ENCODE data around the gene PRKCA. TPM values are rescaled to one million over a fixed set of nuclear protein-coding genes. Genes with fewer than 3 reads are reported as not detected.

PRKCA gene
- total RNA-seq, 1 donor from 2014 or later, result 16.4 TPM

GRCh38 chr17:66746736-66747135 is 444.3 kb downstream of the PRKCA start:
- Mint-ChIP-seq H3K4me3 (ENCODE audit: low read depth) (no peak overlapping the region), H3K36me3 (ENCODE audit: insufficient read depth) (no peaks in the 10 kb centered on the region), H3K4me1 (ENCODE audit: low read depth) (no peaks in the 10 kb centered on the region), H3K9me3 (ENCODE audit: low read depth) (no peaks in the 10 kb centered on the region), H3K27me3 (no peaks in the 10 kb centered on the region), H3K27ac (no peak overlapping the region)
- TF ChIP-seq CTCF (IDR thresholded peaks at IDR 0.05; ENCODE audit: unreplicated experiment), result no peak
- no peak for DNase-seq (ENCODE audit: low spot score, unreplicated experiment)

- Mint-ChIP-seq H3K9me3 (ENCODE audit: low read depth) (no peaks in the 10 kb centered on the region), H3K36me3 (ENCODE audit: insufficient read depth) (no peaks in the 10 kb centered on the region), H3K27ac (no peak overlapping the region), H3K4me1 (ENCODE audit: low read depth) (no peaks in the 10 kb centered on the region), H3K27me3 (no peaks in the 10 kb centered on the region), H3K4me3 (ENCODE audit: low read depth) (no peak overlapping the region)
- no peak for DNase-seq (ENCODE audit: low spot score, unreplicated experiment)
- no peak for TF ChIP-seq CTCF (IDR thresholded peaks at IDR 0.05; ENCODE audit: unreplicated experiment)
These were observed 445.3 kb downstream of the PRKCA start for GRCh38 chr17:66747578-66748275.

GRCh38 chr17:66748578-66748977 is 446.2 kb downstream of the PRKCA start:
- TF ChIP-seq CTCF (IDR thresholded peaks at IDR 0.05; ENCODE audit: unreplicated experiment), result no peak

GRCh38 chr17:66749217-66749832 is 446.9 kb downstream of the PRKCA start:
- no peak overlapping the region for H3K4me3 Mint-ChIP-seq (ENCODE audit: low read depth)
- no peaks in the 10 kb centered on the region for H3K36me3 Mint-ChIP-seq (ENCODE audit: insufficient read depth)
- DNase-seq (ENCODE audit: low spot score, unreplicated experiment), result no peak
- no peaks in the 10 kb centered on the region for H3K27me3 Mint-ChIP-seq
- H3K9me3 Mint-ChIP-seq (ENCODE audit: low read depth), result no peaks in the 10 kb centered on the region
- H3K27ac Mint-ChIP-seq, result no peak overlapping the region
- H3K4me1 Mint-ChIP-seq (ENCODE audit: low read depth), result peaks cover 6% of the 10 kb centered on the region
- TF ChIP-seq CTCF (IDR thresholded peaks at IDR 0.05; ENCODE audit: unreplicated experiment), result no peak

More at GRCh38 chr17:66748578-66748977, 446.2 kb downstream of the PRKCA start:
- peaks cover 4% of the 10 kb centered on the region for H3K4me1 Mint-ChIP-seq (ENCODE audit: low read depth)
- no peak for DNase-seq (ENCODE audit: low spot score, unreplicated experiment)
- no peaks in the 10 kb centered on the region for H3K27me3 Mint-ChIP-seq
- H3K27ac Mint-ChIP-seq, result no peak overlapping the region
- H3K36me3 Mint-ChIP-seq (ENCODE audit: insufficient read depth), result no peaks in the 10 kb centered on the region
- H3K9me3 Mint-ChIP-seq (ENCODE audit: low read depth), result no peaks in the 10 kb centered on the region
- no peak overlapping the region for H3K4me3 Mint-ChIP-seq (ENCODE audit: low read depth)

GRCh38 chr17:66750116-66750515 is 447.7 kb downstream of the PRKCA start:
- no peak overlapping the region for H3K27ac Mint-ChIP-seq
- no peak for DNase-seq (ENCODE audit: low spot score, unreplicated experiment)
- peaks cover 1% of the 10 kb centered on the region for H3K36me3 Mint-ChIP-seq (ENCODE audit: insufficient read depth)
- no peak for TF ChIP-seq CTCF (IDR thresholded peaks at IDR 0.05; ENCODE audit: unreplicated experiment)
- H3K27me3 Mint-ChIP-seq, result no peaks in the 10 kb centered on the region
- H3K4me1 Mint-ChIP-seq (ENCODE audit: low read depth), result peaks cover 6% of the 10 kb centered on the region
- no peaks in the 10 kb centered on the region for H3K9me3 Mint-ChIP-seq (ENCODE audit: low read depth)
- H3K4me3 Mint-ChIP-seq (ENCODE audit: low read depth), result no peak overlapping the region

Data from progenitor cell of endocrine pancreas (in vitro differentiated cells).